Measurements from ENCODE around the gene LSP1.

LSP1 gene

GRCh38 chr11:1847006-1847735 lies 5.7 kb upstream of the LSP1 start:
- no peak for DNase-seq (ENCODE audit: low read depth in 2 of 2, low spot score in 1 of 2)

DNA sequence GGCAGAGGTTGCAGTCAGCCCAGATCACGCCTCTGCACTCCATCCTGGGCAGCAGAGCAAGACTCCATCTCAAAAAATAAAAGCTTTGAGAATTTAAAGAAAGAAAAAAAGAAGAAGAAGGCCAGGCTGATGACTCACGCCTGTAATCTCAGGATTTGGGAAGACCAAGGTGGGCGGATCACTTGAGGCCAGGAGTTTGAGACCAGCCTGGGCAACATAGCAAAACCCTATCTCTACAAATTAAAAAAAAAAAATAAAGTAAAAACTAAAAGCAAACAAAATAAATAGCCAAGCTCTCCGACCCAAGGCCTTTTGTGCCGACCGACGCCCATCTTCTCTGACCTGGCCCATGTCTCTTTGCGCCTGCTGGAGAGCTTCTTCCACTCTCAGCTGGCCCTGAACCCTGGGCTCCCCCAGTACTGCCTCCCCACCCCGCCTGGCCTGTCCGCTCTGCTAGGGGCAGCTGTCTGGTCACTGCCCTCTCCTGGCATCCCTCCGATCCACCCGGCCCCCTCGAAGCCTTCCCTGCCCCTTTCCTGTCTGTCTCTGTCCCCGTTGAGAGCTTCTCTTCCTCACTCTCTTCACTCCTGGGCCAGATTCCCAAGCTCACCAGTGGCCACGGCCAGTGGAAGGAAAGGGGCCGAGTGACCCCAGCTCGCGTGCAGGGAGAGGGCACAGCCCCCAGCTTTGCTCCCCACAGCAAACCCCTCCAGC lies 4.8 kb upstream of the LSP1 start:
- DNase-seq (ENCODE audit: low read depth in 2 of 2, low spot score in 1 of 2) = no peak

- no peak for DNase-seq (ENCODE audit: low read depth in 2 of 2, low spot score in 1 of 2)
Observed at GRCh38 chr11:1848640-1849430, 4.0 kb upstream of the LSP1 start.

- DNase-seq (ENCODE audit: low read depth in 2 of 2, low spot score in 1 of 2) = no peak
Observed at GRCh38 chr11:1851468-1852180, 1.3 kb upstream of the LSP1 start.

DNA sequence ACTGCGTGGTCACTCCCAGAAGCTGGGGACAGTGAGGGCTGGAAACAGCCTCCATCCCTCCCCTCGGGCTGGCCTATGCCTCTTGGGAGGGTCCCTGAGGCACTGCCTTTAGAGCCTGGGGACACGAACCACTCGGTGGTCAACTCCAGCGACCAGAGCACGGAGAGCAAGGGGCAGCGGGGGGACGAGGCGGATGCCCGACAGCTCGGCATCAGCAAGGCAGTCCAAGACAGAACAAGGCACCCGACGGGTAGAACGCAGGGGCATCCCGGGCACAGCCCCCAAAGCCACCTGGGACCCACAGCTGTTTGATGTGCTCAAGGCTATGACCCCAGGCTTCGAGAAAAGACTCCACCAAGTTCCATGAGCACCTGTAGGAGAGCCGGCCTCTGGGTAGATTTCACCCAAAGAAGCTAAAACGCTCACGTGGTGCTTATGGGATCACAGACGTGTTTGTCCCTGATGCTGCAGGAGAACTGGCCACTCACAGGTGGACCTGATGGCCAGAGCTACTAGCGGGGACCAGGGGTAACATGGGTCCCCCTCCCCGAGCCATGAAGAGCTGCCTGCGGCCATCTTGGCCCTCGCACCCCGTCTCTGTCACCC lies 510 bp upstream of the LSP1 start:
- DNase-seq (ENCODE audit: low read depth in 2 of 2, low spot score in 1 of 2) = no peak

DNA sequence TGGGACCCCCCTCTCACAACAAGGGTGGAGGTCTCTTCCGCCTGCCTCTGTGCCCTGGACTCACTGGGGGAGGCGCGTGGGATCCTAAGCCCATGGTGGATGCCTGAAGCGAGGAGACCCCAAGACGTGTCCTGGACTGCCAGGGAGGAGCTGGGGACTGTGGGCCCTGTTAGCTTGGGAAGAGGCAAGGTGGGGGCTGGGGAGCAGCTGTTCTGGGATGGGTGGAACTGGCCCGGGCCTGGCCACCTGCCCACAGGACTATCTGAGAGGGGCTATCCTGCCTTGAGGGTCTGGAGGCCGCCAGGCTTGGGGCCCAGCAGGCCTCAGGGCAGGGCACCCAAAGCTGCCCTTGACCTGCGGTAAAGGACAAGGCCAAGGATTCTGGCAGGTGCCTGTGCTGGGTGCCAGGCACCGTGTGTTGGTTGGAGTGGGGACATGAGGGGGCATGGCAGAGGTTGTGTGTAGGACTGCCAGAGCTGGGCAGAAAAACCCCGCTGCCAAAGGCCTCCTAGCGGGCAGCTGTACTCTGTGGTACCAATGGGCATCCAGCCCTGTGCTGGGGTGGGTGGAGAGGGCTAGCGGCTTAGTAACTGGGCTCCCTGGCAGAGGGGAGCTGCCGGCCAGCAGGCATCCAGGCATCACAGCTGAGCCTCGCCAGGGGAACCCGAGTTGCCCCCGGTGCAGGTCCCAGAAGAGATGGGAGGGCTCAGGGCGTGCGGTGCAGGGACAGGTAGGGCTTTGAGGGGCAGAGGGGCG lies 670 bp downstream of the LSP1 start:
- DNase-seq (ENCODE audit: low read depth in 2 of 2, low spot score in 1 of 2) = no peak

GRCh38 chr11:1854132-1854948 lies 1.5 kb downstream of the LSP1 start:
- DNase-seq (ENCODE audit: low read depth in 2 of 2, low spot score in 1 of 2) = no peak

- no peak for DNase-seq (ENCODE audit: low read depth in 2 of 2, low spot score in 1 of 2)
Observed at GRCh38 chr11:1854949-1855885, 2.3 kb downstream of the LSP1 start.

DNA sequence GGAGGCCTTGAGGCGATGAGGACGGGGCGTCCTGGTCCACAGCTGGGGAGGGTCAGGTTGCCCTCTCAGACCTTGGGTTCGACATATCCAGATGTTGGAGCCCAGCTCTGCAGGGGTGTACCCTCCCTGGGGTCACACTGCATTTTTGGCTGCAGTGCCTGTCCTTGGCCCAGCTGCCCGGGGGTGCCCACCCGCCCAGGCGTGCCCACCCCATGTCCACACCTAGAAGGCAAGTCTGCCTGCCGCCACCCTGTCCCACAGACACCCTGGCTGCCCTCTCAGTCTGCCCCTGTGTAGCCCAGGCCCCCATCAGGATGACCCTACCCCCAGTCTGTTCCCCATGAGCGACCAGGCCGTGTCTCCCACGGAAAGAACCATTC lies 3.0 kb downstream of the LSP1 start:
- no peak for DNase-seq (ENCODE audit: low read depth in 2 of 2, low spot score in 1 of 2)

GRCh38 chr11:1856306-1857005 lies 3.6 kb downstream of the LSP1 start:
- DNase-seq (ENCODE audit: low read depth in 2 of 2, low spot score in 1 of 2) = no peak

DNA sequence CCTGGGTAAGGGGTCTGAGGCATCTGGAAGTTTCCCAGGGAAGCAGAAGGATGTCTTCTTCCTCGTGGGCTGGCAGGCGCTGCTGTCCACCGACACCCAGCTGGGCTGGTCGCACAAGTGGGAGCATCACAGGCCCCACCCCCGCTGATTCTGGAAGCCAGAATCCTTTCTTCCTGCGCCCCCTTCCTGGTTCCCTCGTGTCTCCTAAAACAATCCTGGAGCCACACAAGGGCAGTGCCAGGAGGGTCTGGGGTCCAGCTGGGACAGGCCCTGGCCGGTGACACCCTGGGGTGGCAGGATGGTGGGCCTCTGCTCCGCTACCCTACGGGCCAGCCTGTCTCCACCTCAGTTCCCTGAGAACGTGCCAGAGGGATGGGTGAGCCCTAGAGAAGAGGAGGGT lies 4.2 kb downstream of the LSP1 start:
- DNase-seq (ENCODE audit: low read depth in 2 of 2, low spot score in 1 of 2) = no peak

GRCh38 chr11:1858154-1858553 lies 5.3 kb downstream of the LSP1 start:
- DNase-seq (ENCODE audit: low read depth in 2 of 2, low spot score in 1 of 2) = no peak

GRCh38 chr11:1858576-1858975 lies 5.7 kb downstream of the LSP1 start:
- DNase-seq (ENCODE audit: low read depth in 2 of 2, low spot score in 1 of 2) = no peak

DNA sequence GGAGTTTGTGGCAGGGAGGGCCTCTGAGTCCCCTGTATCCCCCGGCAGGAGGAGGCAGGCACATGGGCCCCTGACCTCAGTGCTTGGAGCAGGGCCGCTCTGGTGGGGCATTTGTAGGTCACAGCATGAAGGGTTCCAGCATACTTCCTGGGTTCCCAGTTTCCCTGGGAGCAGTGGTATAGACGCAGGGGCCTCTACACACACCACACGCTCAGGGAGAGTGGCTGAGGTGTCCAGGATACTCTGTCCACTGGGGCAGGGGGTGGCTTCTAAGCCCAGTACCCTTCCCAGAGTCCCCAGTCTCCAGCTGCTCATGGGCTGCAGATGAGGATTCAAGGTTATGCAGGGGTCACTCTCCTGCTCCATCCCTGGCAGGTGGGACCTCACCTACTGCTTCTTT lies 6.1 kb downstream of the LSP1 start:
- DNase-seq (ENCODE audit: low read depth in 2 of 2, low spot score in 1 of 2) = no peak

DNA sequence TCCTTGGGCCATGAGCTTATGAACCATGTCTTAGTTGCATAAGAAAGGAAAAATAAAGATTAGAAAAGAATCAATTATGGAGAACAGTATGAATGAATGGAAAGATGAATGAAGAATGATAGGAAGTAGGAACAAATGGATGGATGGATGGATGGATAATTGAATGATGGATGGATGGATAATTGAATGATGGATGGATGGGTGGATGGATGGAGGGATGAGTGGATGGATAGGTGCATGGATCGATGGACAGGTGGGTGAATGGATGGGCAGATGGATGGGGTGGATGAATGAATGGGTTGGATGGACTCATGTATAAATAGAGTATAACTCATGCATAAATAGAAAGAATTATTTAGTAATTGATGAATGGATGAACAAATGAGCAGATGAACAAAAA lies 7.2 kb downstream of the LSP1 start:
- no peak for DNase-seq (ENCODE audit: low read depth in 2 of 2, low spot score in 1 of 2)

DNA sequence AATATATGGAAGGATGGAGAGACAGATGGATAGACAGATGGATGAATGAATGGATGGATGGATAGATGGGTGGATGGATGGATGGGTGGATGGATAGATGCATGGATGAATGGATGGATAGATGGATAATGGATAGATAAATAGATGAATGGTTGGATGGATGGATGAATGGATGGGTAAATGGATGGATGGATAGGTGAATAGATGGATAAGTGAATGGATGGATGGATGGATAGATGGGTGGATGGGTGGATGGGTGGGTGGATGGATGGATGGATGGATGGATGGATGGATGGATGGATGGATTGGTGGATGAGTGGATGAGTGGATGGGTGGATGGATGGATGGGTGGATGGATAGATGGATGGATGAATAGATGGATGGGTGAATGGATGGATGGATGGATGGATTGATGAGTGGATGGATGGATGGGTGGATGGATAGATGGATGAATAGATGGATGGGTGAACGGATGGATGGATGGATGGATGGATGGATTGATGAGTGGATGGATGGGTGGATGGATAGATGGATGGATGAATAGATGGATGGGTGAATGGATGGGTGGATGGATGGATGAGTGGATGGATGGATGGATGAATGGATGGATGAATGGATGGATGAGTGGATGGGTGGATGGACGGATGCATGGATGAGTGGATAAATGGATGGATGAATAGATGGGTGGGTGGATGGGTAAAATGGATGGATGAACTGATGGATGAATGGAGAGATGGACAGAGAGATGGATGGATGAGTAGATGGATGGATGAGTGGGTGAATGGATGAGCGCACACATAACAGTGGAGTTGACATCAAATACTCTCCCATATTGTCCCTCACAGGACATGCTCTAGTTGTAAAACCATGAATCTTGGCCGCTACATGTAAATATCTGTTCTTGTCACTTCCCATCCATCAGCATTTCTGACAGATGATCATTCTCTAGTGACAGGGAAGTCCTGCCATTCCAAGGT lies 8.8 kb downstream of the LSP1 start:
- DNase-seq (ENCODE audit: low read depth in 2 of 2, low spot score in 1 of 2) = no peak
